IPS-18a (cell line): Measurements from ENCODE around the gene INPP5F.
A peak's percentile ranks its signal among the peaks of the same experiment; 100 is the strongest.
"Not testable (repeated sequence)": the region's sequence is repeated elsewhere in the genome, so short reads cannot be mapped to it uniquely, and the experiment has no call there.

Experiments
- H3K27ac ChIP-seq: one replicate; pipeline ENCODE4 v1.5.1; 2013; ENCODE audit warnings: low read length
- H3K27me3 ChIP-seq: one replicate; pipeline ENCODE4 v1.6.1; 2013; ENCODE audit warnings: mild to moderate bottlenecking, low read length; ENCODE audit not compliant: control insufficient read depth, insufficient read depth
- H3K36me3 ChIP-seq: one replicate; pipeline ENCODE4 v1.6.1; 2013; ENCODE audit warnings: low read depth, low read length; ENCODE audit not compliant: control insufficient read depth
- H3K4me1 ChIP-seq: one replicate; pipeline ENCODE4 v1.6.1; 2013; ENCODE audit warnings: low read depth, low read length; ENCODE audit not compliant: control insufficient read depth
- H3K4me3 ChIP-seq: one replicate; pipeline ENCODE4 v1.5.1; 2013; ENCODE audit warnings: low read length
- H3K9ac ChIP-seq: one replicate; pipeline ENCODE4 v1.6.1; 2013; ENCODE audit warnings: mild to moderate bottlenecking, low read length, moderate library complexity
- H3K9me3 ChIP-seq: one replicate; pipeline ENCODE4 v1.6.1; 2013; ENCODE audit warnings: low read depth, low read length; ENCODE audit not compliant: control insufficient read depth

INPP5F gene

GRCh38 chr10:119863951-119864565 is 138.2 kb downstream of the INPP5F start:
- peaks cover 2% of the 10 kb centered on the region for H3K36me3 ChIP-seq
- H3K27me3 ChIP-seq, result no peaks in the 10 kb centered on the region
- H3K27ac ChIP-seq, result no peak overlapping the region
- no peaks in the 10 kb centered on the region for H3K9me3 ChIP-seq
- H3K9ac ChIP-seq, result no peak overlapping the region
- peaks cover 8% of the 10 kb centered on the region for H3K4me1 ChIP-seq
- H3K4me3 ChIP-seq, result no peak overlapping the region

GRCh38 chr10:119865699-119866240 is 139.9 kb downstream of the INPP5F start:
- Histone ChIP-seq H3K27me3 (no peaks in the 10 kb centered on the region), H3K4me3 (no peak overlapping the region), H3K27ac (no peak overlapping the region), H3K9me3 (no peaks in the 10 kb centered on the region), H3K9ac (no peak overlapping the region), H3K36me3 (no peaks in the 10 kb centered on the region), H3K4me1 (peaks cover 5% of the 10 kb centered on the region)

DNA sequence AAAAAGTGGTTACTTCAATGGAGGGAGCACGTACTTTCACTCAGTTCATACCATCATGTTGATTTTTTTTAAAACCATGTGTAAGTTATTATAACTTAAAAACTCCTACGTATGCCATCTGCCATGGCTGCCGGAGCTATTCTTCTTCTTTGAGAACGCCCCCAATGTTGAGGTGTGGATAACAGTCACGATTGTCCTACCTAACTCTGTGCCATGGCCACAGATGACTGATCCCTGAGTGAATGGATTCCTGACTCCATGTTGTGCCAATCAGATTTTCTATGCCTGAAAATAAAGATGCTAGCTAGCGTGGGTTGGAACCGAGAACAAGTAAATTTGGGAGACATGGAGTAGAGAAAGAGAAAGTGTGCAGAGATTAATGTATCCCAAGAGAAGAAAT is 141.5 kb downstream of the INPP5F start:
- no peaks in the 10 kb centered on the region for H3K4me1 ChIP-seq
- H3K9ac ChIP-seq, result no peak overlapping the region
- H3K27me3 ChIP-seq, result no peaks in the 10 kb centered on the region
- H3K4me3 ChIP-seq, result no peak overlapping the region
- no peaks in the 10 kb centered on the region for H3K36me3 ChIP-seq
- no peak overlapping the region for H3K27ac ChIP-seq
- no peaks in the 10 kb centered on the region for H3K9me3 ChIP-seq

DNA sequence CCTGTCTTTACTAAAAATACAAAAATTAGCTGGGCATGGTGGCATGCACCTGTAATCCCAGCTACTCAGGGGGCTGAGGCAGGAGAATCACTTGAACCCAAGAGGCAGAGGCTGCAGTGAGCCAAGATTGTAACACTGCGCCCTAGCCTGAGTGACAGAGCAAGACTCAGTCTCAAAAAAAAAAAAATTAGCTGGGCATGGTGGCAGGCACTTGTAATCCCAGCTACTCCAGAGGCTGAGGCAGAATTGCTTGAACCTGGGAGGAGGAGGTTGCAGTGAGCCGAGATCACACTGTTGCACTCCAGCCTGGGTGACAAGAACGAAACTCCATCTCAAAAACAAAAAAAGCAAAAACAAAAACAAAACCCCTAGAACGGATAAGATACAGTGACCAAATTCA is 143.5 kb downstream of the INPP5F start:
- H3K4me1 ChIP-seq, H3K27me3 ChIP-seq, H3K4me3 ChIP-seq, H3K9me3 ChIP-seq, H3K36me3 ChIP-seq, H3K9ac ChIP-seq, H3K27ac ChIP-seq: not testable (repeated sequence)

DNA sequence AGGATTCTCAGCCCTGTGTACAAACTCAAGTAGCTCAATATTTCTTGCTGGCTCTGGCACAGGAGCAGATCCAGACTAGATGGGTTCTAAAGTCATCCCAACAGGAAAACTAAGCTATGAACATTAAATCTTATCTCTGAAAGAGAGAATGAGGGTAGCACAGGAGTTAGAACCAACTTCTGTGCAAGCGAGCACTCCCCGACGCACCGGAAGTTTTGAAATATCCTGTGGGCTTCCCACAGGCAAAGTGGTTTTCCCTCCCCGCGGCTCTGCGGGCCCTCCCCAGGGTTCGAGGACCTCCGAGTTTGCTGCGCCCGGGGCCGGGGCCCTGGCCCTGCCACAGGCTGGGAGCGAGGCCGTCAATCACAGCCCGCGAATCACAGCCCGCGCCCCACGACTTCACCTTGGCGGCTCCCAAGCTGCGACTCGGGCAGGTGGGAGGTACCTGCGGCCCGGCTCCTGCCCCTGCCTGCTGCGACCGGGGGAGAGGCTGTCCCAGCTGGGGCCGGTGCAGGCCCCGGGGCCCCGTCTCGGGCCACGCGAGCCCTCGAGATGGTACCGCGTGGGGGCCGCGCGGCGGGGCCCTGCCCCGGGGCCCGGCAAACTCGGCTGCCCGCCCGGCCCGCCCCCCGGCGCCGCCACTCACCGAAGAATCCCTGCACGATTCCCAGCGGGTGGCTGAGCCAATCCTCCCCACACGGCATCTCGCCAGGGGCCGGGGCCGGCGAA is 146.2 kb downstream of the INPP5F start:
- Histone ChIP-seq H3K4me1 (peaks cover 6% of the 10 kb centered on the region), H3K4me3 (peak overlapping the region; percentile 92), H3K27me3 (no peaks in the 10 kb centered on the region), H3K9ac (peak overlapping the region; percentile 81), H3K36me3 (no peaks in the 10 kb centered on the region), H3K9me3 (no peaks in the 10 kb centered on the region), H3K27ac (no peak overlapping the region)

GRCh38 chr10:119872610-119872859 is 146.7 kb downstream of the INPP5F start, which contains the start of gene MCMBP:
TSS of gene MCMBP (minus strand) at chr10:119872843. CDS start at chr10:119872584, 259 bp downstream.
- Histone ChIP-seq H3K4me1 (peaks cover 6% of the 10 kb centered on the region), H3K4me3 (peak within 1 kb of the TSS; percentile 92), H3K9ac (peak within 1 kb of the TSS; percentile 81), H3K36me3 (no peaks in the 10 kb centered on the region), H3K27me3 (no peaks in the 10 kb centered on the region), H3K27ac (no peak within 1 kb of the TSS), H3K9me3 (no peaks in the 10 kb centered on the region)

GRCh38 chr10:119872860-119873681 is 147.2 kb downstream of the INPP5F start:
- Histone ChIP-seq H3K27ac (no peak overlapping the region), H3K4me3 (peak overlapping the region; percentile 92), H3K9ac (peak overlapping the region; percentile 81)

GRCh38 chr10:119878524-119878923 is 152.7 kb downstream of the INPP5F start:
- Histone ChIP-seq H3K27me3 (no peaks in the 10 kb centered on the region), H3K36me3 (no peaks in the 10 kb centered on the region), H3K27ac (no peak overlapping the region), H3K4me3 (no peak overlapping the region), H3K4me1 (peaks cover 5% of the 10 kb centered on the region), H3K9me3 (no peaks in the 10 kb centered on the region), H3K9ac (no peak overlapping the region)

More at GRCh38 chr10:119872860-119873681, 147.2 kb downstream of the INPP5F start:
- no peaks in the 10 kb centered on the region for H3K27me3 ChIP-seq
- H3K4me1 ChIP-seq, result peaks cover 6% of the 10 kb centered on the region
- no peaks in the 10 kb centered on the region for H3K36me3 ChIP-seq
- H3K9me3 ChIP-seq, result no peaks in the 10 kb centered on the region
